Psoas muscle (tissue), 8 donors: ENCODE results near the gene TMEM106A. TPM values are rescaled to one million over a fixed set of nuclear protein-coding genes. Genes with fewer than 3 reads are reported as not detected.
"Not testable (repeated sequence)": the region's sequence is repeated elsewhere in the genome, so short reads cannot be mapped to it uniquely, and the experiment has no call there.

Experiments used
- ATAC-seq, 4 donors: fragments of 200-7000 bp; cut with Tn5 transposase; one replicate each; pipeline ENCODE4 v1.9.1; 2020; ENCODE audit warnings: moderate library complexity in 3 of 4, mild to moderate bottlenecking in 2 of 4
- DNase-seq, 2 donors: peaks; one replicate each; pipeline ENCODE4 v3.0.0-alpha.2; 2020
- H3K27ac ChIP-seq: fragments of 200-600 bp; one replicate; pipeline ENCODE4 v1.8.0; 2022
- H3K27me3 ChIP-seq, 3 donors: fragments of 200-600 bp in 1 of 3; one replicate each; pipeline versions ENCODE4 v1.6.1 to v1.8.0; 2013 to 2022; ENCODE audit warnings: low read length in 2 of 3, mild to moderate bottlenecking in 2 of 3, moderate library complexity in 1 of 3; ENCODE audit not compliant: insufficient read depth in 3 of 3
- H3K36me3 ChIP-seq, 2 donors: fragments of 200-600 bp in 1 of 2; one replicate each; pipeline versions ENCODE4 v1.6.1 to v1.8.0; 2013 to 2022; ENCODE audit warnings: low read depth in 1 of 2, mild to moderate bottlenecking in 1 of 2, moderate library complexity in 1 of 2; ENCODE audit not compliant: insufficient read depth in 1 of 2
- H3K4me1 ChIP-seq: fragments of 200-600 bp; one replicate; pipeline ENCODE4 v1.8.0; 2022
- H3K4me3 ChIP-seq: fragments of 200-600 bp; one replicate; pipeline ENCODE4 v1.8.0; 2022; ENCODE audit warnings: mild to moderate bottlenecking
- H3K9me3 ChIP-seq: fragments of 200-600 bp; one replicate; pipeline ENCODE4 v1.8.0; 2022
- WGBS, 3 donors: extraction: QIAGEN DNeasy Blood & Tissue Kit; methylation state at CpG; one replicate each; pipeline versions ENCODE4 v1.1.6 to v1.1.7; 2013; 5-methylcytosine and 5-hydroxymethylcytosine counted together
- intact Hi-C, 2 donors: fragments of 100-400 bp; cut with DNase I; formaldehyde crosslinking; loops; one replicate each; pipeline versions ENCODE4 v1.11.0 to v1.14.2; 2022
- long read RNA-seq, 2 donors: library from polyadenylated mRNA; unstranded; transcript quantifications; one replicate each; pipeline ENCODE4 v2.0.0, GENCODE V29; 2021
- polyA plus RNA-seq, 3 donors: library from polyadenylated mRNA; stranded (reverse); fragments of 200-250 nt; gene quantifications; one replicate each; pipeline ENCODE4 v1.2.3, GENCODE V29; 2013
- total RNA-seq, 4 donors: library from RNA; stranded (reverse); fragmentation: NEBNext Ultra II Directional in 2 of 4; extraction: Animal tissue kit (Norgen Biotek cat#: 25700) in 2 of 4; gene quantifications; one replicate each; pipeline versions ENCODE4 v1.2.1 to v1.2.4, GENCODE V29; 2021 to 2023
- TF ChIP-seq, protein P1 (sequence below): fragments of 200-600 bp; IDR thresholded peaks from one replicate; pipeline ENCODE4 v1.8.0; 2022; ENCODE audit warnings: antibody characterized with exemption
- donor health status: healthy with polysubstance abuse.
- donor health status: DM: no; HTN: no; CAD: no; lungs with moderate emphysema.
- donor health status: Bipolar disorder and iron deficiency.
- donor health status: healthy.
- donor health status: DM: yes; HTN: yes; CAD: no.
- donor health status: DM: no; HTN: no; CAD: no.
- donor health status: DM: no; HTN: no; CAD: no.
- donor health status: DM: yes; HTN: yes; CAD: no.

The TMEM106A gene, protein sequence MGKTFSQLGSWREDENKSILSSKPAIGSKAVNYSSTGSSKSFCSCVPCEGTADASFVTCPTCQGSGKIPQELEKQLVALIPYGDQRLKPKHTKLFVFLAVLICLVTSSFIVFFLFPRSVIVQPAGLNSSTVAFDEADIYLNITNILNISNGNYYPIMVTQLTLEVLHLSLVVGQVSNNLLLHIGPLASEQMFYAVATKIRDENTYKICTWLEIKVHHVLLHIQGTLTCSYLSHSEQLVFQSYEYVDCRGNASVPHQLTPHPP
- 1 to 10 TPM; 1.9 to 3.4 (median 2.6) TPM for total RNA-seq
- polyA plus RNA-seq = under 1 TPM; 0.21 to 0.60 (median 0.53) TPM
- long read RNA-seq, donor 1, partial matches to known transcripts = 0 of 2 reads
- long read RNA-seq, donor 1, other reads (novel, unspliced or antisense) = 1 of 2 reads
- long read RNA-seq, donor 2, partial matches to known transcripts = 2 of 3 reads
- long read RNA-seq, donor 2, other reads (novel, unspliced or antisense) = 1 of 3 reads

DNA sequence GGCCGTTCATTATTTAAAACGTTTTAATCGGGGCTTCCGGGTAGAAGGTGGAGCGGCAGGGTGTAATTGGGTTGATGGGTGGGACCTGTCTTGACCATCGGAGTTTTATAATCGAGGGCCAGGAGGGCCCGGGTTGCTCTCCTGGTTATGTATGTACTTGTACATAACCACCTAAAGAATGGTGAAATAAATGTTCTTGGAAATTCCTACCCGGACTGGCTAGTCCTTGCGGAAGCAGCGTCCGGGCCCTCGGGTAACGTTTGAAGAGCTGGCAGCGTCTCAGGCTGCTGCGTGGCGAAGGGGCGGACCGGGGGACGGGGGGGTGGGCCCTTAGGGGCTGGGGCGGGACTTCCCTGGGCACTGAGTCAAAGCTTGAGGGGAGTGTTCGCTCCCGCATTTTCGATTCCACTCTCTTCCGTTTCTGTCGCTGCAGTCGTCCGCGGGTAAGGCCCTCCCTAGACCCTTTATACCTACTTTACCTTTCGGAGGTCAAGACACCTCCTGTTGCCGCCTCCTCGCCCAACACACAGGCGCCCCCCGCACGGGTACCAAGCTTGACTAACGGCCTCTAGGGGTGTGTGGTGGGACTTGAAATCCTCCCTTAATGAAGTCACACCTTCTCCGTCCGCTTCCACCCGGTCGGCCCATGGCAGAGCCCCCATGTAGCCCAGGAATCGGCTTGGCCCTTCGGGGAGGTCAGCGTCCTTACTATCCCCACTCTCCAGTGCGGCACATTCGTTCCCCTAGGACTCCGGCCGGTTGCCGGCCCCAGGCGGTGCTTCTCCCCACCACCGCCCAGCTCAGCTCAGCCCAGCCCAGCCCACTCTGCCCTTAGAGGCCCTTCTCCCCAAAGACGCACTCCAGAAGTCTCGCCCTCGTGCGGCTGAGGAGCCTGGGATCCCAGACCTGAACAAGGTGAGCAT, at the start of gene TMEM106A:
TSS of gene TMEM106A (plus strand) at position 396 of the 923 bp plus-strand sequence. CDS start 1,167 bp downstream, outside the sequence.
- H3K4me1 ChIP-seq = no peaks in the 10 kb centered on the region
- TF ChIP-seq, protein P1, sequence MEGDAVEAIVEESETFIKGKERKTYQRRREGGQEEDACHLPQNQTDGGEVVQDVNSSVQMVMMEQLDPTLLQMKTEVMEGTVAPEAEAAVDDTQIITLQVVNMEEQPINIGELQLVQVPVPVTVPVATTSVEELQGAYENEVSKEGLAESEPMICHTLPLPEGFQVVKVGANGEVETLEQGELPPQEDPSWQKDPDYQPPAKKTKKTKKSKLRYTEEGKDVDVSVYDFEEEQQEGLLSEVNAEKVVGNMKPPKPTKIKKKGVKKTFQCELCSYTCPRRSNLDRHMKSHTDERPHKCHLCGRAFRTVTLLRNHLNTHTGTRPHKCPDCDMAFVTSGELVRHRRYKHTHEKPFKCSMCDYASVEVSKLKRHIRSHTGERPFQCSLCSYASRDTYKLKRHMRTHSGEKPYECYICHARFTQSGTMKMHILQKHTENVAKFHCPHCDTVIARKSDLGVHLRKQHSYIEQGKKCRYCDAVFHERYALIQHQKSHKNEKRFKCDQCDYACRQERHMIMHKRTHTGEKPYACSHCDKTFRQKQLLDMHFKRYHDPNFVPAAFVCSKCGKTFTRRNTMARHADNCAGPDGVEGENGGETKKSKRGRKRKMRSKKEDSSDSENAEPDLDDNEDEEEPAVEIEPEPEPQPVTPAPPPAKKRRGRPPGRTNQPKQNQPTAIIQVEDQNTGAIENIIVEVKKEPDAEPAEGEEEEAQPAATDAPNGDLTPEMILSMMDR = no peak
- H3K36me3 ChIP-seq = peaks cover 3 to 98% of the 10 kb centered on the region in 2 donors
- intact Hi-C loops = loop anchor here in 1 of 2 donors (10.0 kb wide), 1 partner anchor 273 kb away; the partner anchor contains the start of gene DHX8
- 29 to 34% (median 31%) methylated on average over 54 of the region's 54 CpGs for WGBS, 3 donors
- no peaks in the 10 kb centered on the region for H3K27me3 ChIP-seq
- H3K9me3 ChIP-seq = no peaks in the 10 kb centered on the region
- DNase-seq (peak; percentile 80 to 84), ATAC-seq (peak; percentile 48 to 75 (median 59))
- H3K27ac ChIP-seq = peak within 1 kb of the TSS; percentile 66
- H3K4me3 ChIP-seq = peak within 1 kb of the TSS; percentile 71

DNA sequence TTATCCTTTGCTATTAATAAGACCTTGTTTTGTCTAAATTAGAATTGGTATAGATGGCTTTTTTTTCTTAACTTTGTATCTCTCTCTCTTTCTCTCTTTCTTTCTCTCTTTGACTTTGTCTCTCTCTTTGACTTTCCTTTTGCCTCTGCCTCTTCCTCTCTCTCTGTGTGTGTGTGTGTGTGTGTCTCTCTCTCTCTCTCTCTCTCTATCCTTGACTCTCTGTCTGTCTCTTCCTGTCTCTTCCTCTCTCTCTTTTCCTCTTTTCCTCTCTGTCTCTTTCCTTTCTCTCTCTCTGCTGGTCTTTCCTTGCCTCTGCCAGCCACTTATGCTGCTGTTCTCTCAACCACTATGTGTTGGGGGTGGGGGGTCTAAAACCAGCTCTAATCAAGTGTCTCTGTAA, 45.7 kb upstream of the TMEM106A start:
- H3K27me3 ChIP-seq, ATAC-seq, intact Hi-C loops, H3K9me3 ChIP-seq, H3K27ac ChIP-seq, H3K4me3 ChIP-seq, H3K4me1 ChIP-seq, DNase-seq: not testable (repeated sequence)
- H3K36me3 ChIP-seq = peaks cover 2 to 13% of the 10 kb centered on the region in 2 donors

DNA sequence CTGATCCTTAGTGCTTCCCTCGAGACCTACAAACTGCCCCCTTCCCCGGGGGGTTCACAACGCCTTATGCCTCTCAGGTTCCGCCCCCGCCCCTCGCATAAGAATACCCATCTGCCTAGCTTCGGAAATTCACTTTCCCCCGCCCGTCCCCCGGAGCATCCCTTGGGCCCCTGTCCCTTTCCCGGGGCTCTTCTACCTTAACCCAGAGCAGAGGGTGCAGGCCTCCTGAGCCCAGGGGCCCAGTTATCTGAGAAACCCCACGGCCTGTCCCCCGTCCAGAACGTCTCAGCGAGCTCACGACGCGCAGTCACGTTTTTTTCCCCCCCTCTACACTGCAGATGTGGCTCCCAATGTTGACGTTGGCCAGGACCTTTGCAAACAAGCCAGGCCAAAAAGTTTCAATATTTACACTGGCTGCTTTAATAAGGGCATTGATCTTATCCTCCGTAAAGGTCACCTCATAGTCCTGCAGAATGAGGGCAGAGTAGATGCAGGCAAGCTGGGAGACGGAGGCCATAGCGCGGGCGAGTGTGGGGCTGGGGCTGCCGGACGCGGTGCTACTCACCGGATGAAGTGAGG, 42.0 kb upstream of the TMEM106A start:
- Histone ChIP-seq H3K36me3 (peaks cover 0 to 10% of the 10 kb centered on the region in 2 donors), H3K4me3 (peak overlapping the region; percentile 87), H3K27ac (peak overlapping the region; percentile 91), H3K4me1 (peaks cover 27% of the 10 kb centered on the region), H3K27me3 (no peaks in the 10 kb centered on the region), H3K9me3 (no peaks in the 10 kb centered on the region)
- WGBS, 3 donors = 2 to 4% (median 2%) methylated on average over 29 of the region's 29 CpGs
- intact Hi-C loops = loop anchor here (5.0 to 10.0 kb wide), 2 partner anchors 42 to 145 kb away; partner anchors contain the start of genes BRCA1 (in 2 of the 2), RND2 (in 1 of the 2) and VAT1 (in 1 of the 2)
- TF ChIP-seq, protein P1 = no peak
- peak; percentile 9 to 24 (median 14) for ATAC-seq
- peak; percentile 27 to 53 for DNase-seq

DNA sequence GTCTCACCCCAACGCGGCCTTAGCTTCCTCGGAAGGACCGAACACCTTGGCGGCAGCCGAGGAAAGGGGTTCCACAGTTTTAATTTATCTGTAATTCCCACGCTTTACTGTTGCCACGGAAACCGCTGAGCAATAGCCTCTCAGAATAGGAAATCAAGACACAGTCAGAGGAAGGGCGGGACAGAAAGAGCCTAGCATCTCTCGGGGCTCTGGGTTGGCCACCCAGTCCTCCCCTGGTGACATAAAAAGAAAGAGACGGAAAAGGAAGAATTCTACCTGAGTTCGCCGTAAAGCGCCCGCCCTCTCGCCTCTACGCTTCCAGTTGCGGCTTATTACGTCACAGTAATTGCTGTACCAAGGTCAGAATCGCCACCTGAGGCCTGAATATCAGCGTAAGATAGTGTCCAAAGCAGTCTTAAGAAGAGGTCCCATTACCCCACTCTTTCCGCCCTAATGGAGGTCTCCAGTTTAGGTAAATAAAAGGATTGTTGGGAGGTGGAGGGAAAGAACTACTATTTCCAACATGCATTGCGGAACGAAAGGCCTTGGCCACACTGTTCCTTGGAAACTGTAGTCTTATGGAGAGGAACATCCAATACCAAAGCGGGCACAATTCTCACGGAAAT, 41.4 kb upstream of the TMEM106A start:
- H3K27ac ChIP-seq = peak overlapping the region; percentile 91
- intact Hi-C loops = loop anchor here (5.0 to 10.0 kb wide), 2 partner anchors 43 to 145 kb away; partner anchors contain the start of genes BRCA1 (in 2 of the 2), RND2 (in 1 of the 2) and VAT1 (in 1 of the 2)
- peak overlapping the region; percentile 87 for H3K4me3 ChIP-seq
- TF ChIP-seq, protein P1 = no peak
- peak; percentile 87 to 92 for DNase-seq
- no peaks in the 10 kb centered on the region for H3K9me3 ChIP-seq
- peaks cover 33% of the 10 kb centered on the region for H3K4me1 ChIP-seq
- WGBS, 3 donors = 0 to 1% (median 1%) methylated on average over 27 of the region's 27 CpGs
- H3K36me3 ChIP-seq = peaks cover 0 to 12% of the 10 kb centered on the region in 2 donors
- peak; percentile 82 to 88 (median 86) for ATAC-seq
- H3K27me3 ChIP-seq = no peaks in the 10 kb centered on the region
